ENCODE data around the gene P3H2.

The P3H2 gene

GRCh38 chr3:189983612-189984011 lies 137.1 kb downstream of the P3H2 start:
- DNase-seq (ENCODE audit: low read depth, low spot score), result no peak
- no peak overlapping the region for H3K27ac ChIP-seq
- H3K9ac ChIP-seq (ENCODE audit: insufficient read length), result no peak overlapping the region
- TF ChIP-seq EZH2 (IDR thresholded peaks at IDR 0.05), result no peak
- TF ChIP-seq FOXP2 (optimal IDR thresholded peaks at IDR 0.05; ENCODE audit: control extremely low read depth, extremely low read length, insufficient read depth), result no peak
- TF ChIP-seq POLR2AphosphoS5 (IDR thresholded peaks at IDR 0.05; ENCODE audit: borderline replicate concordance, low read depth, low read length), result no peak
- no peak overlapping the region for H3K4me3 ChIP-seq
- no peaks in the 10 kb centered on the region for H3K9me3 ChIP-seq (ENCODE audit: low read depth, low read length)
- H3K36me3 ChIP-seq (ENCODE audit: insufficient read depth, low read length), result no peaks in the 10 kb centered on the region

DNA sequence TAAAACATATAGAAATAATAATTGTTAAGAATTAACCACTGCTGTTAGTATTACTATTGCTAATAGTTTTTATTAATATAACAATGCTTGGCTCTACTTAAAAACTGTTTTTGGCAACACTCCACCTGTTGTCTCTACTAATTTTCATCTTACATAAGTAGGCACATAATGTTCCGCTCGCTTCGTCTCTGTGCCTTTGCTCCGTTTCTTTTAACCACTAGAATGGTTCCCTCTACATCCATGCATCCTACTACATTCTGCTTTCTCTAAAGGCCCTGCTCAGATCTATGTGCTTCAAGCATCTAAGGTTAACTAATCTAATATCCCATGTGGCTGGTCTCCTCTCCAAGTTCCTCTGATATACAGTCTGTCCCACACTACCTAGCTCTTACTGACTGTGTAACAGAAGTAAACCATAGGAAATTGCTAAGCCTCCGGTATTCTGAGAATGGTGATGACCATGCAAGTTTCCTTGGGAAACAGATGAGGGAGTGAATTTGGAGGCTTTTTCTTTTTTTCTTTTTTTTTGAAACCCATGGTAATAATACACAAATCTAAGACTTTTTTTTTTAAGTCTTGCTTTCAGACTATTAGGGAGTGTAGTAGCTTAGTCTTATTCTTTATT lies 138.3 kb downstream of the P3H2 start:
- no peaks in the 10 kb centered on the region for H3K9me3 ChIP-seq (ENCODE audit: low read depth, low read length)
- TF ChIP-seq FOXP2 (optimal IDR thresholded peaks at IDR 0.05; ENCODE audit: control extremely low read depth, extremely low read length, insufficient read depth), result no peak
- H3K27ac ChIP-seq, result no peak overlapping the region
- H3K36me3 ChIP-seq (ENCODE audit: insufficient read depth, low read length), result no peaks in the 10 kb centered on the region
- no peak overlapping the region for H3K4me3 ChIP-seq
- no peak overlapping the region for H3K9ac ChIP-seq (ENCODE audit: insufficient read length)
- no peak for DNase-seq (ENCODE audit: low read depth, low spot score)

DNA sequence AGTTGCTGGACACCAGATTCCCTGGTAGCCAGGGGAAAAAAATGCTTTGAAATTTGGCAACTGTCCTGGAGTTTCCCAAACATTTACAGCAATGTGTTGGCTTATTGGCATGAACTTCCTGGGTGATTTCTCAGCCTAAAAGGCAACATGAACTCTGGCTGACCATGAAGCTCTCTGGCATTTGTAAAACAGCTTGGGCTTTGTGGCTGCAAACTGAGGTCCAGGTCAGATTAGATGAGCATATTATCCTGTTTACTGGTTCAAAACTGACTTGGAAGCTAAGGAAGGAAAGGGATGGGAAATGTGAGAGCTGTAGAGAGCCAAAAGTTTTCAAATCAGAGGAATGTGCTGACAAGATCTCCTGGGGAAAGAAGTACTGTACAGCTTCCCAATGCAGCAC lies 139.0 kb downstream of the P3H2 start:
- no peak for DNase-seq (ENCODE audit: low read depth, low spot score)
- no peak for TF ChIP-seq POLR2AphosphoS5 (IDR thresholded peaks at IDR 0.05; ENCODE audit: borderline replicate concordance, low read depth, low read length)
- no peak for TF ChIP-seq EZH2 (IDR thresholded peaks at IDR 0.05)
- TF ChIP-seq FOXP2 (optimal IDR thresholded peaks at IDR 0.05; ENCODE audit: control extremely low read depth, extremely low read length, insufficient read depth), result no peak

DNA sequence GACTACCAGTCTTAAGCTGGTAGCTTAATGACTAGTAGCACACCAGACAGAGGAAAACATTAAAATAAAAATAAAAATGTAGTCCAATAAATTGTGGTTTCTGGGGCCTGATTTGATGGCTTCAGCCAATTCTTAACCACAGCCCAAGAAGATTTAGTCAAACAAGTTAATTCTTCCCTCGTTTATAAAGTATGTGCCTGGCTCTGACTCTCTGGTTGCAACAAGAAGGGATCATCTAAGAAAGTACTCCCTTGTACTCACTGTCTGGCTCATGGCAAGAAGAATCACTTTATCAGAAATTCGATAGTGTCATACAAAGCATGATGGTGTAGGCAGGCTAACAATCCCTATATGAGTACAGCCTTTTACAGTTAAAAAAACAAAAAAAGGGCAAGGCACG lies 141.9 kb downstream of the P3H2 start:
- H3K4me3 ChIP-seq, result no peak overlapping the region
- no peak for TF ChIP-seq FOXP2 (optimal IDR thresholded peaks at IDR 0.05; ENCODE audit: control extremely low read depth, extremely low read length, insufficient read depth)
- no peak for TF ChIP-seq EZH2 (IDR thresholded peaks at IDR 0.05)
- no peak for TF ChIP-seq POLR2AphosphoS5 (IDR thresholded peaks at IDR 0.05; ENCODE audit: borderline replicate concordance, low read depth, low read length)
- no peak for DNase-seq (ENCODE audit: low read depth, low spot score)
- 0 out of 2 replicates have a peak, but pooled peaks cover 2% of the 10 kb centered on the region for H3K9me3 ChIP-seq (ENCODE audit: low read depth, low read length)
- H3K27ac ChIP-seq, result no peak overlapping the region
- H3K9ac ChIP-seq (ENCODE audit: insufficient read length), result no peak overlapping the region
- H3K36me3 ChIP-seq (ENCODE audit: insufficient read depth, low read length), result no peaks in the 10 kb centered on the region

More for the DNA sequence above, 139.0 kb downstream of the P3H2 start:
- no peak overlapping the region for H3K4me3 ChIP-seq
- H3K36me3 ChIP-seq (ENCODE audit: insufficient read depth, low read length), result no peaks in the 10 kb centered on the region
- 0 out of 2 replicates have a peak, but pooled peaks cover 2% of the 10 kb centered on the region for H3K9me3 ChIP-seq (ENCODE audit: low read depth, low read length)
- no peak overlapping the region for H3K27ac ChIP-seq
- H3K9ac ChIP-seq (ENCODE audit: insufficient read length), result no peak overlapping the region

- H3K27ac ChIP-seq, result no peak overlapping the region
- TF ChIP-seq POLR2AphosphoS5 (IDR thresholded peaks at IDR 0.05; ENCODE audit: borderline replicate concordance, low read depth, low read length) (no peak), EZH2 (IDR thresholded peaks at IDR 0.05) (no peak), FOXP2 (optimal IDR thresholded peaks at IDR 0.05; ENCODE audit: control extremely low read depth, extremely low read length, insufficient read depth) (no peak)
- 0 out of 2 replicates have a peak, but pooled peaks cover 2% of the 10 kb centered on the region for H3K9me3 ChIP-seq (ENCODE audit: low read depth, low read length)
- no peak overlapping the region for H3K4me3 ChIP-seq
- H3K36me3 ChIP-seq (ENCODE audit: insufficient read depth, low read length), result peaks cover 8% of the 10 kb centered on the region; the same call in 1 of the 2 replicates
- H3K9ac ChIP-seq (ENCODE audit: insufficient read length), result no peak overlapping the region
- DNase-seq (ENCODE audit: low read depth, low spot score), result no peak
These were observed 143.5 kb downstream of the P3H2 start for GRCh38 chr3:189977174-189977573.

DNA sequence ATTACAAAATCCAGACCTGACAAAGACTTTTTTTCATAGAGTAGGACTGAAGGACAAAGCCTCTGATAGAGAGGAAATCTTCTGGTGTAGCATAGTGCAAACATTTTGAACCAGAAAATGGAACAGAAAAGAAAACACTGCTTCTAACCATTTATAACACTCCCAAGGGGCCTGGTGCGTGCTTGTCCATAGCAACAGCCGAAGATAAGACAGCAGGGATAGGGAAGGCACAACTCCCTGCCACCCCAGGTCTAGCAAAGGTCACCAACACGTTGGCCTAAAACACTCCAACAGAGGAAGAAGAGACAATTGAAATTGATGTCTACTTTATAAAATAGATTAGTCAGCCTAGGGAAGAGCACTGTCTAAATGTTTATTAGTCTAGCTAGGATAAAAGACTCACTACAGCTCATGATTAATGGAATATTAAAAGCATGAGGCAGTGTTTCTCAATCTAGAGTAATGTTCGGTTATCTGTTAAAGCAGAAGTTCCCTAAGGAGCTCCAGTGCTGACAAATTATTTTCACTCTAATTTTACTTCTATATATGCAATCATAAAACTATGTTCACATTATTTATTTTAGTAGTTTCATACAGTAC lies 145.2 kb downstream of the P3H2 start:
- Histone ChIP-seq H3K36me3 (ENCODE audit: insufficient read depth, low read length) (peaks cover 11% of the 10 kb centered on the region; the same call in 1 of the 2 replicates), H3K27ac (peak overlapping the region; percentile 86), H3K4me3 (peak overlapping the region; percentile 38), H3K9me3 (ENCODE audit: low read depth, low read length) (0 out of 2 replicates have a peak, but pooled peaks cover 2% of the 10 kb centered on the region), H3K9ac (ENCODE audit: insufficient read length) (peak overlapping the region; percentile 18)
- DNase-seq (ENCODE audit: low read depth, low spot score), result peak; percentile 77
- peak; percentile 26; the same call in 1 of the 2 replicates for TF ChIP-seq POLR2AphosphoS5 (IDR thresholded peaks at IDR 0.05; ENCODE audit: borderline replicate concordance, low read depth, low read length)
- TF ChIP-seq FOXP2 (optimal IDR thresholded peaks at IDR 0.05; ENCODE audit: control extremely low read depth, extremely low read length, insufficient read depth), result no peak

DNA sequence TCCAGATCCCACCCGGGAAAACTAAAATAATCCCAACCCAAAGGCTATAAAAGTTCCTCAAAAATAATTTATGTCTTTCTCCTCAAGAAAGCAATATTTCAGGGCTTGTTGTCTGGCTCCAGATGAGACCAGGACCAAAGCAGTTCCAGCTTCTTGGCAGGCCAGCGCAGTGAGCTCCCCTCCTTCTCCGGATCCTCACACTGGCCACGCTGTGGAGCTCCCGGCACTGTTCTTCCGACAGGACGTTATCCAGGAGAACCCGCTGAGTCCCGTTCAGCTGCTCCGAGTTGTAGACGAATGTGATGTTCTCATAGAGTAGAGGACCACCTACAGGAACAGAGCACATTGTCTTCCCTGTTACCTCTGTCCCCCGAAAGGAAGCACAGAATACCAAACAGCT lies 146.3 kb downstream of the P3H2 start:
- DNase-seq (ENCODE audit: low read depth, low spot score), result no peak
- H3K27ac ChIP-seq, result no peak overlapping the region
- no peak overlapping the region for H3K4me3 ChIP-seq
- H3K9ac ChIP-seq (ENCODE audit: insufficient read length), result no peak overlapping the region
- peaks cover 15% of the 10 kb centered on the region for H3K36me3 ChIP-seq (ENCODE audit: insufficient read depth, low read length)
- TF ChIP-seq POLR2AphosphoS5 (IDR thresholded peaks at IDR 0.05; ENCODE audit: borderline replicate concordance, low read depth, low read length) (no peak), FOXP2 (optimal IDR thresholded peaks at IDR 0.05; ENCODE audit: control extremely low read depth, extremely low read length, insufficient read depth) (no peak), EZH2 (IDR thresholded peaks at IDR 0.05) (no peak)
- H3K9me3 ChIP-seq (ENCODE audit: low read depth, low read length), result 0 out of 2 replicates have a peak, but pooled peaks cover 2% of the 10 kb centered on the region

DNA sequence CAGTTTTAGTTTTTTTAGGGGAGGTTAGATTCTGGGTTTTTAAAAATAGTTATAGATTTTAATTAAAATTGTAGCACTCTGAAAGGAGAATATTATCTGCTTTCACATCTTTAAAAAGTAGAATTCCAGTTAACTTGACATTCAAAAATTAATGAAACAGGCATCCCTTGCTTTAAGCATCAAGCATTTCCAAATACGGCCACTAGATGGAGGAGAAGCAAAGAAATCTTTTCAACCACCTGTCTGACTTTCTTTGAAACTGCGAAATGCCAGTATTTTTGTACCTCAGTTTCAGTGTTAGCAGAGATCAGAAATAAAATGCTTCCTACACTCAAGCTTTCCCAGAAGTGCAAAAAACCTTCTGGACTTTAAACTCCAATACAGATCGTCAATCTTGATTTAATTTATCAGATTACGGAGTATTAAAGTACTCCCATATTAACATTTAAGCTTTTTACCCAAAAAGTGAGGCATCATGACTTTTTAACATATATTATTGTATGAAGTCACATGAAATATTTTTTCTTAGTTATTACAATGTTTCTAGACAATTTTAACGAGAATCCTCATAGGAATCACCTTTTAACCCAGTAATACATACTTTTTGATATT lies 153.3 kb downstream of the P3H2 start:
- Histone ChIP-seq H3K27ac (peak overlapping the region; percentile 90), H3K4me3 (peak overlapping the region; percentile 62), H3K9me3 (ENCODE audit: low read depth, low read length) (no peaks in the 10 kb centered on the region), H3K9ac (ENCODE audit: insufficient read length) (peak overlapping the region; percentile 62), H3K36me3 (ENCODE audit: insufficient read depth, low read length) (peaks cover 12% of the 10 kb centered on the region)
- no peak for TF ChIP-seq FOXP2 (optimal IDR thresholded peaks at IDR 0.05; ENCODE audit: control extremely low read depth, extremely low read length, insufficient read depth)
- TF ChIP-seq POLR2AphosphoS5 (IDR thresholded peaks at IDR 0.05; ENCODE audit: borderline replicate concordance, low read depth, low read length), result no peak
- no peak for TF ChIP-seq EZH2 (IDR thresholded peaks at IDR 0.05)
- DNase-seq (ENCODE audit: low read depth, low spot score), result peak; percentile 93
